ENCODE results near the gene CAPZA2. TPM values are rescaled to one million over a fixed set of nuclear protein-coding genes. Genes with fewer than 3 reads are reported as not detected.
A peak's percentile ranks its signal among the peaks of the same experiment; 100 is the strongest.

CAPZA2 gene
- total and polyA plus RNA-seq, 9 of the 15 experiments (the other 6 are each of a cell fraction or from before 2014, with no cell fraction given), result 67.0 to 524 (median 176) TPM

GRCh38 chr7:116953906-116954838 is 91.8 kb downstream of the CAPZA2 start (continued):
- TF ChIP-seq MITF (IDR thresholded peaks at IDR 0.05) (no peak), NCOA6 (IDR thresholded peaks at IDR 0.05) (no peak), ZNF75A (CRISPR knock-in tag; IDR thresholded peaks at IDR 0.05) (0 out of 2 replicates have a peak, but pooled peaks have one; percentile 0), NUFIP1 (IDR thresholded peaks at IDR 0.05; ENCODE audit: partially characterized antibody) (no peak), RFX7 (CRISPR knock-in tag; IDR thresholded peaks at IDR 0.05) (no peak), E2F4 (CRISPR knock-in tag; IDR thresholded peaks at IDR 0.05; ENCODE audit: low read depth) (no peak), IFI16 (CRISPR knock-in tag; IDR thresholded peaks at IDR 0.05) (no peak), ZNF76 (CRISPR knock-in tag; IDR thresholded peaks at IDR 0.05; ENCODE audit: borderline replicate concordance) (0 out of 2 replicates have a peak, but pooled peaks have one; percentile 18), POLR2AphosphoS5 (IDR thresholded peaks at IDR 0.05; ENCODE audit: control insufficient read depth, insufficient read depth, low read depth, low read length) (no peak; the same call in none of the 2 replicates), NR2F6 (CRISPR knock-in tag; IDR thresholded peaks at IDR 0.05) (no peak), ZFPM2 (CRISPR knock-in tag; IDR thresholded peaks at IDR 0.05) (no peak), TFAM (CRISPR knock-in tag; conservative IDR thresholded peaks at IDR 0.05) (no peak), CCAR2 (IDR thresholded peaks at IDR 0.05; ENCODE audit: low read depth, low read length) (no peak), DACH1 (IDR thresholded peaks at IDR 0.05; ENCODE audit: partially characterized antibody) (no peak), U2AF2 (optimal IDR thresholded peaks at IDR 0.05; ENCODE audit: low read depth, low read length) (no peak), ZNF79 (CRISPR knock-in tag; IDR thresholded peaks at IDR 0.05; ENCODE audit: low read depth) (no peak), CEBPG (CRISPR knock-in tag; IDR thresholded peaks at IDR 0.05) (no peak), CEBPG (tag; conservative IDR thresholded peaks at IDR 0.05 in 1 of 2, IDR thresholded peaks at IDR 0.05 in 1 of 2) (no peak), KDM1A (IDR thresholded peaks at IDR 0.05) (no peak), L3MBTL2 (IDR thresholded peaks at IDR 0.05) (peak; percentile 97), PATZ1 (CRISPR knock-in tag; IDR thresholded peaks at IDR 0.05; ENCODE audit: borderline replicate concordance) (no peak)

Data from K562 (cell line).